Vagina (tissue), 2 donors: ENCODE data around the gene WWOX.

Experiments used
- CTCF ChIP-seq, 3 experiments: fragments of 450-650 bp in 2 of 3; fragments of 200-600 bp in 1 of 3; sonication (generic) in 1 of 3; IDR thresholded peaks; one replicate each; pipeline ENCODE4 v1.5.1; 2017 to 2019; ENCODE audit warnings: antibody characterized with exemption in 3 of 3, mild to moderate bottlenecking in 2 of 3, moderate library complexity in 2 of 3
- POLR2A ChIP-seq, 2 donors: fragments of 450-650 bp; IDR thresholded peaks; one replicate each; pipeline ENCODE4 v1.6.1; 2017; ENCODE audit warnings: antibody characterized with exemption in 2 of 2, mild to moderate bottlenecking in 2 of 2, moderate library complexity in 2 of 2
- POLR2AphosphoS5 ChIP-seq, 2 donors: sonication (generic); formaldehyde crosslinking; IDR thresholded peaks; one replicate each; pipeline ENCODE4 v1.9.0; 2017; ENCODE audit warnings: antibody characterized with exemption in 2 of 2, mild to moderate bottlenecking in 2 of 2, low read depth in 1 of 2; ENCODE audit not compliant: insufficient read depth in 1 of 2

DNA sequence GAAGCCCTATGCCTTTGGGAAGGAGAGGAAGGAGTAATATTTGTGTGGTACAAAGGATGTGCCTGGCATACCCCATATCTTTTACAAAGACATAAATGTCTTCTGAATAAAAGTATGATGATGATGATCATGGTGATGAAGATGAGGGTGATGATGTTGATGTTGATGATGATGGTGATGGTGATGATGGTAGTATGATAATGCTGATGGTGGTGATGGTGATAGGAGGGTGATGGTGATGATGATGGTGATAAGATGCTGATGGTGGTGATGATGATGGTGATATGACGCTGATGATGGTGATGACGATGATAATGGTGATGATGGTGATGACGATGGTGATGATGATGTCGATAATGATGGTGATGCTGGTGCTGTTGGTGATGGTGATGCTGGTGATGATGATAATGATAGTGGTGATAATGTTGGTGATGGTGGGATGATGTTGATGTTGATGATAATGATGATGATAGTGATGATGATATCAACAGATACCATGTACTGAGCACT lies 684.2 kb downstream of the WWOX start:
- TF ChIP-seq POLR2AphosphoS5 (IDR thresholded peaks at IDR 0.05; ENCODE audit: insufficient read depth in 1 of 2, low read depth in 1 of 2), result no peak
- TF ChIP-seq POLR2A (IDR thresholded peaks at IDR 0.05), result no peak
- TF ChIP-seq CTCF (IDR thresholded peaks at IDR 0.05), result no peak
